GM19351 (cell line): Measurements from ENCODE around the gene BIRC3.
"Not testable (repeated sequence)": the region's sequence is repeated elsewhere in the genome, so short reads cannot be mapped to it uniquely, and the experiment has no call there.

Experiments
- ATAC-seq: cut with Tn5 transposase; IDR thresholded peaks from one replicate; pipeline ENCODE4 v1.9.1; 2021; ENCODE audit warnings: mild to moderate bottlenecking, moderate library complexity; ENCODE audit not compliant: unreplicated experiment

BIRC3 gene

GRCh38 chr11:102367364-102367763 lies 50.1 kb downstream of the BIRC3 start:
- ATAC-seq = no peak

DNA sequence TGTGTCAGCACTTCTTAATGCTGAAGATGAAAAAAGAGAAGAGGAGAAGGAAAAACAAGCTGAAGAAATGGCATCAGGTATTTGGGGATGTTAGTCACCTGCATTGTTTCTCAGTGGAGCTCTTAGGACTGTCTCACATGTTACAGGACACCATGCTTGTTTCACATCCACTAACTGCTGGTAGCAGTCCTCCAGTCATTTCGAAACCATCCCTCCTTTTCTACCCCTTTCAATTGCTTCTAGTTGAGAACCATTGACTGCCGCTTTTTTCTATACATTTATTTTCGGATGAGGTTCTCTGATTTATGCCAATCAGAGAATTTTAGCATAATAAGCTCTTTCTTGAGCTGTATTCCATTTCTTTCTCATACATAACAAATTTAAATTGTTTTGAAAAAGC lies 51.2 kb downstream of the BIRC3 start:
- peak; percentile 100 for ATAC-seq

- ATAC-seq = not testable (repeated sequence)
Observed at GRCh38 chr11:102374633-102375424, 57.5 kb downstream of the BIRC3 start.

DNA sequence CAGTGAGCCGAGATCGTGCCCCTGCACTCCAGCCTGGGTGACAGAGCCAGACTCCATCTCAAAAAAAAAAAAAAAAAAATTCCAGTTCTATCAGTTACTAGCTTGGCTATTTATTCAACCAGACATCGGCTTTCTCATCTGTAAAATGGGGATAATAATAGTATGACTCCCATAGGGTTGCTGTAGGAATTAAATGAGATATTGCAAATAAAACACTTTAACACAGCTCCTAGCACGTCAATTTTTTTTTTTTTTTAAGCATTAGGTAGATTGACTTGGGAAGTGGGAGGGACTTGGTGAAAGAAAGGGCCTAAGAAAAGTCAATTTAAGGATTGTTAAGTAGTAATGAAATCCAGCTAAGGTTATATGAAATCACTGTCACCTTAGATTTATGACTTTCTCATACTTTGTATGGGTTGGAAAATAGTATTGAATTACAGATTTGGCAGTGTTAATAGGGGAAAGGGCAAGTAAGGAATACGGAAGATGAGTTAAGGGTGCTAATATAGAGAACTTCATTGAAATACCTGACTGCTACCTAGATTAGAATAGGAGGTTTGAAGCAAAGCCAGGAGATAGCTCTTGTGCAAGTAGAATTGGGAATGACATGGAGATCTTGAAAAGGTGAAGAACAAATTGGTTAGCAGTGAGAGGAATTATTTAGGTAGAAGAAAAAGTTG lies 58.6 kb downstream of the BIRC3 start:
- no peak for ATAC-seq

DNA sequence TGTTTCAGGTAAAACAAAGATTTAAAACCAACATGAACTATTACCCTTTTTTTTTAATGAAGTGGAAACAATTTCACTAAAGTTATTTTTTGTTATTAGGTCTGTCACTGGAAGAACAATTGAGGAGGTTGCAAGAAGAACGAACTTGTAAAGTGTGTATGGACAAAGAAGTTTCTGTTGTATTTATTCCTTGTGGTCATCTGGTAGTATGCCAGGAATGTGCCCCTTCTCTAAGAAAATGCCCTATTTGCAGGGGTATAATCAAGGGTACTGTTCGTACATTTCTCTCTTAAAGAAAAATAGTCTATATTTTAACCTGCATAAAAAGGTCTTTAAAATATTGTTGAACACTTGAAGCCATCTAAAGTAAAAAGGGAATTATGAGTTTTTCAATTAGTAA lies 60.6 kb downstream of the BIRC3 start:
- ATAC-seq = no peak

- ATAC-seq = no peak
Observed at GRCh38 chr11:102378818-102379217, 61.5 kb downstream of the BIRC3 start.

- no peak for ATAC-seq
Observed at GRCh38 chr11:102382384-102382783, 65.1 kb downstream of the BIRC3 start.

DNA sequence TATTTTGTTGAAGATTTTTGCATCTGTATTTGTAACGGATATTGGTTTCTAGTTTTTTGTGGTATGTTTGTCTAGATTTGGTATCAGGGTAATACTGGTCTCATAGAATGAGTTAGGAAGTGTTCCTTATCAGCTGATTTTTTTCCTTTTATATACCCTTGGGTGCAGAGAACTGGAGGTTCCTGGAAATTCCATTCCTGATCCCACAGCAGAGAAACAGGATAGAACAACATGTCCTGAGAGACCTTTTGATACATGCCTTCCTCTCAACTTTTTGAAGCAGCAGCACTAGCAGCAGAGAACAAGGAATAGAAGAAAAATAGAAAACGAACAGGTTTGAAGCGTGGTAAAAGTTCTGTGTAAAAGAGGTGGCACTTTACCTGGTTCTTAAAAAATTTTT lies 66.6 kb downstream of the BIRC3 start:
- no peak for ATAC-seq

- no peak for ATAC-seq
Observed at GRCh38 chr11:102384419-102385079, 67.3 kb downstream of the BIRC3 start.

DNA sequence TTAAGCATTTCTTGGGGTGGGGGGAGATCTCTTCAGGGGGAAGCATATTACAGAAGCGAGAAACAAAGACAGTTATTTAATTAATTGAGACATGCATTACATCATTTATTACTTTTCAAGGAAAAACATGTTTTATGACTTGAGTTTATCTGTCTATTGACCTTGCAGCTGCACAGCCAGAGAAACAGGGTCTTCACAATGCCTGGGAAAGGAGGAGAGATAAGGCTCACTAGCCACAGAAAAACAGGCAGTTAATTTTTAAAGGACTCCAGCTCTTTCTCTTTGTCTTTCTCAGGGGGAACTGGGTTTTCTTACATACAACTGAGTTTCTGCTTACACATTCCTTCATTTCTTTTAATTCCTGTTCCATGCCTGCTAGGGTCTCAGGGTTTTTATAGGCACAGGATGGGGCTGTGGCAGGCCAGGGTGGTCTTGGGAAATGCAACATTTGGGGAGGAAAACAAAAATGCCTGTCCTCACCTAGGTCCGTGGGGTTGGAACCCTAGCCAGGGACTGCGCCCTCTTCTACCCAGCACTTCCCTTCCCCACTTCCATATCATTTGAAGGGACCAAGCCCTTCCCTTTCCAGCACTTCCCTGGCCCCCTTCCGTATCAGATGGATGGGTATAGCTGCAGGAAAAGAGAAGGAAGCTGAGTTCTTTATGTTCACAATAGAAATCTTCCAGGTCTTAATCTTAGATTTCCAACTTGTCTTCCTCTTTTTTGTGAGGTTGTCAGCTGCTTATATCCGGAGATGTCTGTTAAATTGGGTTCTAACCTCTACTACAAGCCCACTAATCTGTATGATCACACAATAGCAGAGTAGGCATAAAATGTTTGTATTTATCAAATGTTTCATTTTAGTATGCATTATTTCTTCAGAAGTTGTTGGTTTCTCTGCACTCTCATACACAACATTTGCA lies 68.1 kb downstream of the BIRC3 start:
- ATAC-seq = no peak

- ATAC-seq = no peak
Observed at GRCh38 chr11:102386136-102386734, 69.0 kb downstream of the BIRC3 start.

GRCh38 chr11:102387043-102387781 lies 69.9 kb downstream of the BIRC3 start:
- no peak for ATAC-seq
